Measurements from ENCODE around the gene ZNF557.
A peak's percentile ranks its signal among the peaks of the same experiment; 100 is the strongest.

The ZNF557 gene

DNA sequence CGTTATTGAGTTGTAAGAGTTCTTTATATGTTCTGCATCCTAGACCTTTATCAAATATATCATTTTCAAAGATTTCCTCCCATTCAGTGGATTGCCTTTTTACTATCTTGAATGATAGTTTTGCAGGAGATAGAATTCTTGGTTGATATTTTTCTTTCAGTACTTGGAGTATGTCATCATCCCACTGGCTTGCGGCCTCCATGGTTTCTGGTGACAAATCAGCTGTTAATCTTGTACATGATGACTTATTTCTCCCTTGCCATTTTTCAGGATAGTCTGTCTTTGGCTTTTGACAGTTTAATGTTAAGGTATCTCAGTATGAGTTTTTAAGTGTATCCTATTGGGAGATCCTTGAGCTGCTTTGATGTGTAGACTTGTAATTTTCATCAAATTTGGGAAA lies 8.5 kb downstream of the ZNF557 start:
- Histone ChIP-seq H3K4me1 (ENCODE audit: control insufficient read depth, insufficient read depth, low read length) (no peaks in the 10 kb centered on the region), H3K4me2 (ENCODE audit: low read length) (no peak overlapping the region), H3K9ac (ENCODE audit: low read depth, low read length) (no peak overlapping the region), H3K27me3 (ENCODE audit: control insufficient read depth, insufficient read depth, low read length) (no peaks in the 10 kb centered on the region), H3K4me3 (ENCODE audit: low read length) (no peak overlapping the region), H3K9me3 (replicated peaks; ENCODE audit: low read length) (peaks cover 56% of the 10 kb centered on the region), H3K36me3 (ENCODE audit: insufficient read depth, low read length) (peaks cover 92% of the 10 kb centered on the region)

DNA sequence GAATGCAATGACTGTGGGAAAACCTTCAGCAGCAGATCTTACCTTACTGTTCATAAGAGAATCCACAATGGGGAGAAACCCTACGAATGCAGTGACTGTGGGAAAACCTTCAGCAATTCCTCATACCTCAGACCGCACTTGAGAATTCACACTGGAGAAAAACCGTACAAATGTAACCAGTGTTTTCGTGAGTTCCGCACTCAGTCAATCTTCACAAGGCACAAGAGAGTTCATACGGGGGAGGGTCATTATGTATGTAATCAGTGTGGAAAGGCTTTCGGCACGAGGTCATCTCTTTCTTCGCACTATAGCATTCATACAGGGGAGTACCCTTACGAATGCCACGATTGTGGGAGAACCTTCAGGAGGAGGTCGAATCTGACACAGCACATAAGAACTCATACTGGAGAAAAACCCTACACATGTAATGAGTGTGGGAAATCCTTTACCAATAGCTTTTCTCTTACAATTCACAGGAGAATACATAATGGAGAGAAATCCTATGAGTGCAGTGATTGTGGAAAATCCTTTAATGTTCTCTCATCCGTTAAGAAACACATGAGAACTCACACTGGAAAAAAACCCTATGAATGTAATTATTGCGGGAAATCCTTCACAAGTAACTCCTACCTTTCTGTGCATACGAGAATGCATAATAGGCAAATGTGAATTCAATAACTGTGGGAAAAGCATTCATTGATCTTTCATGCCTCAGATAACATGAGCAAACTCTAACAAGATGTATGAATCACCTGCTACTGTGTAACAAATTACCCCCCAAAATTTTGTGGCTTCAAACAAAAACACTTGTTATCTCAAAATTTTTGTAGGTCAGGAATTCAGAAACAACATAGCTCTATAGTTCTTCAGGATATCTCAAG lies 13.8 kb downstream of the ZNF557 start:
- H3K4me1 ChIP-seq (ENCODE audit: control insufficient read depth, insufficient read depth, low read length) = no peaks in the 10 kb centered on the region
- peaks cover 77% of the 10 kb centered on the region for H3K36me3 ChIP-seq (ENCODE audit: insufficient read depth, low read length)
- H3K9ac ChIP-seq (ENCODE audit: low read depth, low read length) = no peak overlapping the region
- H3K9me3 ChIP-seq (replicated peaks; ENCODE audit: low read length) = peaks cover 77% of the 10 kb centered on the region
- no peak overlapping the region for H3K4me2 ChIP-seq (ENCODE audit: low read length)
- H3K27me3 ChIP-seq (ENCODE audit: control insufficient read depth, insufficient read depth, low read length) = no peaks in the 10 kb centered on the region
- H3K4me3 ChIP-seq (ENCODE audit: low read length) = peak overlapping the region; percentile 17

DNA sequence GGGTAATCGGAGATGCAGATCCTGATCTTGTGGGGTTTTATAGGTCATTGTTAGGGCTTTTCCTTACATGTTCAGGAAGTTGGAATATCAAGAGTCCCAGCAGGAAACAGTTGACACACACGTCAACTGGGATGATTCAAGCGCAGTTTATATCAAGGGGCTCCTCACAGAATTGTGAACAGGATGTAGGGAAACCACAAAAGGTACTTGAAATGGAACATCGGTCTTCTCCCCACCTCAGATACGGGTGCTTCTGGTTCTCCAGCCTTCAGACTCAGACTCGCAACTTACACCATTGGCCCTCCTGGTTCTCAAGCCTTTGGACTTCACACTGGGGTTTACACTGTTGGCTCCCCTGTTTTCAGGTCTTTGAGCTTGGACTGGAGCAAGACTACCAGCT lies 19.5 kb downstream of the ZNF557 start:
- H3K27me3 ChIP-seq (ENCODE audit: control insufficient read depth, insufficient read depth, low read length) = no peaks in the 10 kb centered on the region
- H3K4me3 ChIP-seq (ENCODE audit: low read length) = no peak overlapping the region
- H3K4me1 ChIP-seq (ENCODE audit: control insufficient read depth, insufficient read depth, low read length) = no peaks in the 10 kb centered on the region
- H3K36me3 ChIP-seq (ENCODE audit: insufficient read depth, low read length) = peaks cover 23% of the 10 kb centered on the region
- H3K4me2 ChIP-seq (ENCODE audit: low read length) = no peak overlapping the region
- no peak overlapping the region for H3K9ac ChIP-seq (ENCODE audit: low read depth, low read length)
- peaks cover 37% of the 10 kb centered on the region for H3K9me3 ChIP-seq (replicated peaks; ENCODE audit: low read length)

DNA sequence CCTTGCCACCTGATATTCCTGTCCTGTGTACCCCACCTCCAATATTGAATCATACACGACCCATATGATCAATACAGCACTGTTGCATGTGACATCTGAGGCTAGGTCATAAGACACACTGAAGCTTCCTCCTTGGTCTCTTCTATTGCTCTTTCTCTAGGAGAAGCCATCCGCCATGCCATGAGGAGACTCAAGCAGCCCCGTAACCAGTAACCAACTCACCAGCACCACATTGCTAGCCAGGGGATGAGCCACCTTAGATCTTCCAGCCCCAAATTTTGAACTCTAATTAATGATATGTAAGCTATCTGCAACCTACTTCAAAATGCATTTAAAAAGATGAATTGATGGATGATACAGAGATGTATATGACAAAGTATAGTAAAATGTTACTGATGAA lies 28.6 kb downstream of the ZNF557 start:
- no peaks in the 10 kb centered on the region for H3K36me3 ChIP-seq (ENCODE audit: insufficient read depth, low read length)
- peak overlapping the region; percentile 72 for H3K4me3 ChIP-seq (ENCODE audit: low read length)
- peak overlapping the region; percentile 88 for H3K9ac ChIP-seq (ENCODE audit: low read depth, low read length)
- H3K9me3 ChIP-seq (replicated peaks; ENCODE audit: low read length) = peaks cover 4% of the 10 kb centered on the region
- peak overlapping the region; percentile 74 for H3K4me2 ChIP-seq (ENCODE audit: low read length)
- H3K4me1 ChIP-seq (ENCODE audit: control insufficient read depth, insufficient read depth, low read length) = peaks cover 5% of the 10 kb centered on the region
- H3K27me3 ChIP-seq (ENCODE audit: control insufficient read depth, insufficient read depth, low read length) = no peaks in the 10 kb centered on the region

DNA sequence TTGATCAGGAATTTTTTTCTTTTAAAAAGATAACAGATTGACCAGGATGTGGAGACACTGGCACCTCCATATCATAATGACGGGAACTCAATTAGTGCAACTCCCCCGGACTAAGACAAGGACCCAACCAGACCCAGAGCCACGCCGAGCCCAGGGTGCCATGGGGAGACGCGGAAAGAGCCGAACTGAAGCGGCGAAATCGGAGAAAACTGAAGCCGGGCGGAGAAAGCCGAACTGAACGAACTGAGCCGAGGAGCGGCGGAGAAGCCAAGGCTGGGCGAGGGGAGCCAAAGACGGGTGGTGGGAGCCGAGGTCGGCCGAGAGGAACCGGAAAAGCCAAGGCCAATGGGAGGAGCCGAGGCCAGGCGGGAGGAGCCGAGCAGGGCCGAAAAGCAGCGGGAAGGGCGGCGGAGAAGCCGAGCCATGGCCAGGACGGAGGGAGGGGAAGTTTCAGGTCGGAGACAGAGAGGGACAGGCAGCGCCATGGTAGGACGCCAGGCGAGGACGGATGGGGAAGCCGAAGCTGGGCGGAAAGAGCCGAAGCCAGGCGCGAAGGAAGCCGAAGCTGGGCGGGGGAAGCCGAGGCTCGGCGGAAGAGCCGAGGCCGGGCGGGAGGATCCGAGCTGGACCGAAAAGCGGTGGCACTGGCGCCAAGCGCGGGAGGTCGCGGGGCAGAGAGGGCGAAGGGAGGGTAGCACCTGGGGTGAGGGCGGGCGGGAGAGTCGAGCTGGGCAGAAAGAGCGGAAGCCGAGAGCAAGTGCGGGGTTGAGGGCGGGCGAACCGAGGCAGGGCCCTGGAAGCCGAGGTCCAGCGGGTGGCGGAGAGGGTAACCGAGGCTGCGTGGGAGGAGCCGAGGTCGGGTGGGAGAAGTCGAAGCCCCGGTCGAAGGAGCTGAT lies 29.4 kb downstream of the ZNF557 start:
- H3K36me3 ChIP-seq (ENCODE audit: insufficient read depth, low read length) = no peaks in the 10 kb centered on the region
- H3K27me3 ChIP-seq (ENCODE audit: control insufficient read depth, insufficient read depth, low read length) = no peaks in the 10 kb centered on the region
- H3K4me3 ChIP-seq (ENCODE audit: low read length) = peak overlapping the region; percentile 72
- H3K9ac ChIP-seq (ENCODE audit: low read depth, low read length) = peak overlapping the region; percentile 88
- peaks cover 4% of the 10 kb centered on the region for H3K9me3 ChIP-seq (replicated peaks; ENCODE audit: low read length)
- H3K4me1 ChIP-seq (ENCODE audit: control insufficient read depth, insufficient read depth, low read length) = peaks cover 5% of the 10 kb centered on the region
- H3K4me2 ChIP-seq (ENCODE audit: low read length) = peak overlapping the region; percentile 74

DNA sequence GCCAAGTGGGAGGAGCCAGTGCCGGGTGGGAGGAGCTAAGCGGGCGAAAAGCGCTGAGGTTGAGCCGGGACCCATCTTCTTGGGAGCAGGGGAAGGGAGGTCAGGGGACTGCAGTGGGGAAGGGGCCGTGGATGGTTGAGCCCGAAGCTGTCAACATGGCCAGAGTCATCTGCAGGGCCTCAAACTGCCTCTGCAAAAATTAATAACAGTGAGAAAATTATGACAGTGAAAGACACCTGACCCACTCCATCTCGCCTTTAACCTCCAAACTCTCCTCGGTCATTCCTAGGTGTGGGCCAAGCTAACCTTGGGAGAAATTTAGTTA lies 30.1 kb downstream of the ZNF557 start:
- H3K4me3 ChIP-seq (ENCODE audit: low read length) = peak overlapping the region; percentile 72
- peaks cover 4% of the 10 kb centered on the region for H3K9me3 ChIP-seq (replicated peaks; ENCODE audit: low read length)
- peak overlapping the region; percentile 74 for H3K4me2 ChIP-seq (ENCODE audit: low read length)
- peak overlapping the region; percentile 88 for H3K9ac ChIP-seq (ENCODE audit: low read depth, low read length)
- peaks cover 5% of the 10 kb centered on the region for H3K4me1 ChIP-seq (ENCODE audit: control insufficient read depth, insufficient read depth, low read length)
- H3K27me3 ChIP-seq (ENCODE audit: control insufficient read depth, insufficient read depth, low read length) = peaks cover under 1% of the 10 kb centered on the region
- H3K36me3 ChIP-seq (ENCODE audit: insufficient read depth, low read length) = no peaks in the 10 kb centered on the region

DNA sequence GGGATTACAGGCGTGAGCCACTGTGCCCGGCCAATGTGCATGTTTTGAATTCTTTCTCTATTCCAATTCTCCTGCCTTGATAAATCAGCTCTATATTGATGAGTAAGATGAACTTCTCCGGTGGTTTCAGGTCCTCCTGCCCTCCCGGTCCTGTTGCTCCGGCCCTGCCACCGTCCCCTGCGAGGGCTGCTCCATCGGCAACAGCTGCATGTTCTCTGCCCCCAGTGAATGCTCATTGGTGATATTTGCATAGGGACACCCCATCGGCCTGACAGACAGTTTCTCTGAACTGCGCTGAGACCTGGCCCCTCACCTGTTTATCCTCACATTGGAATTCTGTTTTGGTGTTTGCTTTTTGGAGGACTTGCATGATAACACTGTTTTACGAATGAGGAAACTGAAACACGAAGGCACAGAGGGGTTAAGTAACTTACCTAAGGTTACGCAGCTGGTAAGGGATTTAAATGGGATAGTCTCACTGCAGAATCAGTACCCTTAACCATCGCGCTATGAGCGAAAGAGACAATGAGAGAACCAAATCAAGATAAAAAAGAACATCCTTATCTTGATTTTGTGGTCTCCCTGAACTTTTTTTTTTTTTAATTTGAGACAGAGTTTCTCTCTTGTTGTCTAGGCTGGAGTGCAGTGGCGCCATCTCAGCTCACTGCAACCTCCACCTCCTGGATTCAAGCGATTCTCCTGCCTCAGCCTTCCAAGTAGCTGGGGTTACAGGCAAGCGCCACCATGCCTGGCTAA lies 32.2 kb downstream of the ZNF557 start:
- no peak overlapping the region for H3K9ac ChIP-seq (ENCODE audit: low read depth, low read length)
- H3K4me2 ChIP-seq (ENCODE audit: low read length) = no peak overlapping the region
- H3K4me1 ChIP-seq (ENCODE audit: control insufficient read depth, insufficient read depth, low read length) = peaks cover 5% of the 10 kb centered on the region
- H3K36me3 ChIP-seq (ENCODE audit: insufficient read depth, low read length) = no peaks in the 10 kb centered on the region
- H3K27me3 ChIP-seq (ENCODE audit: control insufficient read depth, insufficient read depth, low read length) = peaks cover 7% of the 10 kb centered on the region
- no peaks in the 10 kb centered on the region for H3K9me3 ChIP-seq (replicated peaks; ENCODE audit: low read length)
- no peak overlapping the region for H3K4me3 ChIP-seq (ENCODE audit: low read length)

DNA sequence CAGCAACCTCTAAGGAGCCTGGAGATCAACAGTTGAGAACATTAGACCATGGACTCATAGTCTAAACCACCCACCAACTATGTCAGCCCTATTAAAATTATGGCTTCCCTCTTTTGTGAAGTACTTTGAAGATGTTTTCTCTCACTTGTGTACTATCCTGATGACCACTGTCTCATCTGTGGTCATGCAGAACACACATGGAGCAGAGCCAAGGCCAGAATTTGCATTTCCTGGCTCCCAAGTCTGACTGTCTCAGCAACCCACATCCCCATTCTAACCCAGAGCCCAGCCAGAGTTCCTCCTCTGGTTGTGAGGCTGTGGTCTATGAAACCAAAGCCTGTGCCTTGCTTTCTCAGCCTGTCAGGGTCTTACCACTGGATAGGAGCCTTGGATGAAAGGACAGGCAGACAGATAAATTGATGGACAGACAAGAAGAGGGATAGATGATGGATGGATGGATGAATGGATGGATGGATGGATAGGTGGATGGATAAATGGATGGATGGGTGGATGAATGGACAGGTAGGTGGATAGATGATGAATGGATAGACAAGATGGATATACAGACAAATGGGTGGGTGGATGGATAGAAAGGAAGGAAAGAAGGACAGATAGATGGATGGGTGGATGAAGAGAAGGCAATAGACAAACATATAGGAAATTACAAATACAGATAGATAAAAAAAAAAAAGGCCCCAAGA lies 35.4 kb downstream of the ZNF557 start:
- Histone ChIP-seq H3K4me2 (ENCODE audit: low read length) (no peak overlapping the region), H3K9me3 (replicated peaks; ENCODE audit: low read length) (no peaks in the 10 kb centered on the region), H3K9ac (ENCODE audit: low read depth, low read length) (no peak overlapping the region), H3K4me3 (ENCODE audit: low read length) (no peak overlapping the region), H3K27me3 (ENCODE audit: control insufficient read depth, insufficient read depth, low read length) (peaks cover 7% of the 10 kb centered on the region), H3K4me1 (ENCODE audit: control insufficient read depth, insufficient read depth, low read length) (no peaks in the 10 kb centered on the region), H3K36me3 (ENCODE audit: insufficient read depth, low read length) (no peaks in the 10 kb centered on the region)

DNA sequence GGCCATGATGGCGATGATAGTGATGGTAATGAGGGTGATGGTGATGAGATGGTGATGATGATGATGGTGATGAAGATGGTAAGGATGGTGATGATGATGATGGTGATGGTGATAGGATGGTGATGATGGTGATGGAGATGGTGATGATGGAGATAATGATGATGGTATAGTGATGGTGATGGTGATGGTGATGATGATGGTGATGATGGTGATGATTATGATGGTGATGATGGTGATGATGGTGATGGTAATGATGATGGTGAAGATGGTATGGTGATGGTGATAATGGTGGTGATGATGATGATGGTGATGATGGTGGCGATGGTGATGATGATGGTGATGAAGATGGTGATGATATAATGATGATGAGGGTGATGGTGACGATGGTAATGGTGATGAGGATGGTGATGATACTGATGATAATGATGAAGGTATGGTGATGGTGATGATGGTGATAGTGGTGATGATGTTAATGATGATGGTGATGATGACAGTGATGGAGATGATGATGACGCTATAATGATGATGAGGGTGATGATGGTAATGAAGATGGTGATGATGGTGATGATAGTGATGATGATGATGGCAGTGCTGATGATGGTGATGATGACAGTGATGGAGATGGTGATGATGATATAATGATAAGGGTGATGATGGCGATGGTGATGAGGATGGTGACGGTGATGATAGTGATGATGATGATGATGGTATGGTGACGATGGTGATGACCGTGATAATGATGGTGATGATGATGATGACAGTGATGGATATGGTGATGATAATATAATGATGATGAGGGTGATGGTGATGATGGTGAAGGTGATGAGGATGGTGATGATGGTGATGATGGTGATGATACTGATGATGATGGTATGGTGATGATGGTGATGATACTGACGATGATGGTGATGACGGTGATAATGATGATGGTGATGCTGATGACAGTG lies 37.5 kb downstream of the ZNF557 start:
- Histone ChIP-seq H3K4me2 (ENCODE audit: low read length) (no peak overlapping the region), H3K9ac (ENCODE audit: low read depth, low read length) (no peak overlapping the region), H3K4me1 (ENCODE audit: control insufficient read depth, insufficient read depth, low read length) (no peaks in the 10 kb centered on the region), H3K9me3 (replicated peaks; ENCODE audit: low read length) (no peaks in the 10 kb centered on the region), H3K4me3 (ENCODE audit: low read length) (no peak overlapping the region), H3K36me3 (ENCODE audit: insufficient read depth, low read length) (no peaks in the 10 kb centered on the region), H3K27me3 (ENCODE audit: control insufficient read depth, insufficient read depth, low read length) (peaks cover 7% of the 10 kb centered on the region)

DNA sequence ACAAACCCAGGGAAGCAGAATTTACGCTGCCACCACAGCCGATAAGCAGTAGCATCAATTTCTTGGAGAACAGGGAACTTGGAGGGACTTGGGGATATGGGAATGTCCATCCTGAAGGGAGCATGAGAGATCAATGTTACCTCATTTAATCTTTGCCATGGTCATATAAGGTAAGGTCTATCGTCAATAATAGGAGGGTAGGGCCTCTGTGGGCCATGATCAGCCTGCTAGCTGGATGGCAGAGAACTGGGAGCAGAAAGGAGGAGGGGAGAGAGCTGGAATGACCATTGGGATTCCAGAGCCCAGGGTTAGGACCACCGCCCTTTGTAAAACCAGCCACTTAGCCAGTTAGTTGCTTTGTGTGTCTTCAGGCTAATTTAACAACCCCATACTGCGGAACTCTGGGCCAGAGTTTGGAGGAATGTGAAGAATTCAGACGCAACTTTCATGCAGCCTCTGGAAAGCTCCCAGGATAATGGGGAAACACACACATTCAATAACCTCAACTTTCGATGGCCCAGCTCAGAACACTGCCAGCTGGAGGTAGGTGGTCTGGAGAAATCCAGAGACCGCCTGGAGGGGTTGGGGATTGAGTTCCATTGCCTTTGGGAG lies 40.3 kb downstream of the ZNF557 start:
- Histone ChIP-seq H3K4me3 (ENCODE audit: low read length) (no peak overlapping the region), H3K4me2 (ENCODE audit: low read length) (no peak overlapping the region), H3K9ac (ENCODE audit: low read depth, low read length) (no peak overlapping the region), H3K4me1 (ENCODE audit: control insufficient read depth, insufficient read depth, low read length) (no peaks in the 10 kb centered on the region), H3K27me3 (ENCODE audit: control insufficient read depth, insufficient read depth, low read length) (peaks cover 4% of the 10 kb centered on the region), H3K36me3 (ENCODE audit: insufficient read depth, low read length) (no peaks in the 10 kb centered on the region), H3K9me3 (replicated peaks; ENCODE audit: low read length) (no peaks in the 10 kb centered on the region)

Data from skeletal muscle satellite cell (primary cell).